Measurements from ENCODE around the gene C9orf43. TPM values are rescaled to one million over a fixed set of nuclear protein-coding genes. Genes with fewer than 3 reads are reported as not detected.

The C9orf43 gene
- total and polyA plus RNA-seq, 12 donors = 0.65 to 5.1 (median 1.8) TPM

GRCh38 chr9:113397203-113397631, 13.3 kb upstream of the C9orf43 start:
- Histone ChIP-seq H3K27ac (peak overlapping the region in 3 of 5 donors; percentile 17 to 82 (median 75)), H3K36me3 (replicated peaks in 1 of 2) (peaks cover 0 to 13% of the 10 kb centered on the region in 2 donors), H3K27me3 (no peaks in the 10 kb centered on the region), H3K4me3 (no peak overlapping the region), H3K4me1 (replicated peaks in 1 of 2) (peaks cover 21 to 54% of the 10 kb centered on the region in 2 donors), H3K9me3 (replicated peaks in 1 of 3) (no peaks in the 10 kb centered on the region)
- intact Hi-C loops (cut with DNase I) = no loop called here
- peak in 1 of 7 donors; percentile 43 for DNase-seq
- TF ChIP-seq POLR2A (IDR thresholded peaks at IDR 0.05) = no peak
- TF ChIP-seq, protein P1, sequence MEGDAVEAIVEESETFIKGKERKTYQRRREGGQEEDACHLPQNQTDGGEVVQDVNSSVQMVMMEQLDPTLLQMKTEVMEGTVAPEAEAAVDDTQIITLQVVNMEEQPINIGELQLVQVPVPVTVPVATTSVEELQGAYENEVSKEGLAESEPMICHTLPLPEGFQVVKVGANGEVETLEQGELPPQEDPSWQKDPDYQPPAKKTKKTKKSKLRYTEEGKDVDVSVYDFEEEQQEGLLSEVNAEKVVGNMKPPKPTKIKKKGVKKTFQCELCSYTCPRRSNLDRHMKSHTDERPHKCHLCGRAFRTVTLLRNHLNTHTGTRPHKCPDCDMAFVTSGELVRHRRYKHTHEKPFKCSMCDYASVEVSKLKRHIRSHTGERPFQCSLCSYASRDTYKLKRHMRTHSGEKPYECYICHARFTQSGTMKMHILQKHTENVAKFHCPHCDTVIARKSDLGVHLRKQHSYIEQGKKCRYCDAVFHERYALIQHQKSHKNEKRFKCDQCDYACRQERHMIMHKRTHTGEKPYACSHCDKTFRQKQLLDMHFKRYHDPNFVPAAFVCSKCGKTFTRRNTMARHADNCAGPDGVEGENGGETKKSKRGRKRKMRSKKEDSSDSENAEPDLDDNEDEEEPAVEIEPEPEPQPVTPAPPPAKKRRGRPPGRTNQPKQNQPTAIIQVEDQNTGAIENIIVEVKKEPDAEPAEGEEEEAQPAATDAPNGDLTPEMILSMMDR (IDR thresholded peaks at IDR 0.05) = no peak
- WGBS, 4 donors = 58 to 77% (median 65%) methylated on average over 3 of the region's 3 CpGs

DNA sequence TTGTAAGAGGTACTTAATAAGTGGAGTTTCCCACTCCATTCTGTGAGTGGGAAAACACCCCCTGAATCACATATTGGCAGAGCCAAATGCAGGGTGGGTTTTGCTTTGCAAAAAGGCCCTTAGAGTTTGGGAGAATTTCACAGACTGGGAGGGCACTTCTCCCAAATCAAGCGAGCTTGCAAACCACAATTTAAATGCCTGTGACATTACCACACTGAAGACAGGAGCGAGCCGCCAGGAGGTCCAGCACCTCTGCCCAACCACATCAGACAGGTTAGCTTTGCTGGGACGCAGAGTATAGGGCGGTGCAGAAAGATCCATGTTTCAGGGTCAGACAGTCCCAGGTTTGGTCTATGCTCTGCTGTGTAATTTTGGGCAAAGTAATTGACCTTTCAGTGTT, 11.8 kb upstream of the C9orf43 start:
- TF ChIP-seq POLR2A (IDR thresholded peaks at IDR 0.05) = peak in 1 of 2 donors; percentile 18
- TF ChIP-seq, protein P1 (IDR thresholded peaks at IDR 0.05) = no peak
- 51 to 63% (median 55%) methylated on average over 5 of the region's 5 CpGs for WGBS, 4 donors
- Histone ChIP-seq H3K4me3 (peak overlapping the region in 1 of 4 donors; percentile 56), H3K9me3 (replicated peaks in 1 of 3) (no peaks in the 10 kb centered on the region), H3K27me3 (no peaks in the 10 kb centered on the region), H3K36me3 (replicated peaks in 1 of 2) (peaks cover 0 to 5% of the 10 kb centered on the region in 2 donors), H3K4me1 (replicated peaks in 1 of 2) (peaks cover 21 to 54% of the 10 kb centered on the region in 2 donors), H3K27ac (peak overlapping the region; percentile 17 to 82 (median 67))
- no peak for DNase-seq
- intact Hi-C loops (cut with DNase I) = no loop called here

DNA sequence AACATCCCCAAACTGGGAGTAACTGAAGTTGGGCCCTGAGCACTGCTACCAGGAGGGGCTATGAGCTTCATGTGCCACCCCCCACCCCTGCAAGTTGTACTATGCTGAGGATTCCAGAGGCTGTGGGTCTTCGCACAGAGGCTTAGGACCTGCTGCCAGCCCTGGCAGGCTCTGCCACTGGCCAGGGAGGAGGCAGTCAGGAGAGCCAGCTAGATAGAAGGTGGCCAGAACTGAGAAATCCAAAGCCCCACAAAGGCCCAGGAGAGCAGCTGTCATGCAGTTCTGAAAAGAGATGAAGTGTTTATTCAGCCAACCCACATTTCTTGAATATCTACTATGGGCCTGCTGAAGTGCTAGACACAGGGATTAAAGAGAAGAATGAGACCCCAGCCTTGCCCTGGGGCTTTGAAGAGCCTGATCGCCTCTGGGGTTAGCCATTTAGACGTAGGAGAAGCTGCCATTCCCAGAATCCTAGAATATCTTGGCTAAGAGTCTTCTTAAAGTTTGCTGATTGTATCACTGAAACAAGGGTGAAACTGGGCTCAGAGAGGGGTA, 10.8 kb upstream of the C9orf43 start:
- Histone ChIP-seq H3K27ac (peak overlapping the region in 4 of 5 donors; percentile 11 to 82 (median 71)), H3K36me3 (replicated peaks in 1 of 2) (peaks cover 0 to 5% of the 10 kb centered on the region in 2 donors), H3K9me3 (replicated peaks in 1 of 3) (no peaks in the 10 kb centered on the region), H3K4me1 (replicated peaks in 1 of 2) (peaks cover 21 to 54% of the 10 kb centered on the region in 2 donors), H3K4me3 (peak overlapping the region in 2 of 4 donors; percentile 8 to 56), H3K27me3 (no peaks in the 10 kb centered on the region)
- 57 to 75% (median 61%) methylated on average over 2 to 3 of the region's 3 CpGs for whole genome bisulfite sequencing, 4 donors
- peak in 1 of 2 donors; percentile 32 for TF ChIP-seq POLR2A (IDR thresholded peaks at IDR 0.05)
- TF ChIP-seq, protein P1 (IDR thresholded peaks at IDR 0.05) = no peak
- DNase-seq = no peak
- intact Hi-C loops (cut with DNase I) = loop anchor here in 1 of 2 donors (10.0 kb wide), 1 partner anchor 95 kb away; the partner anchor contains the start of gene RNF183

- Histone ChIP-seq H3K9me3 (replicated peaks in 1 of 3) (no peaks in the 10 kb centered on the region), H3K27ac (peak within 1 kb of the TSS in 4 of 5 donors; percentile 52 to 82 (median 71)), H3K4me3 (peak within 1 kb of the TSS; percentile 42 to 81 (median 51)), H3K4me1 (replicated peaks in 1 of 2) (peaks cover 14 to 47% of the 10 kb centered on the region in 2 donors), H3K36me3 (replicated peaks in 1 of 2) (peaks cover 0 to 5% of the 10 kb centered on the region in 2 donors), H3K27me3 (no peaks in the 10 kb centered on the region)
- 2 to 7% (median 4%) methylated on average over 13 to 50 of the region's 50 CpGs for WGBS, 4 donors
- TF ChIP-seq, protein P1 (IDR thresholded peaks at IDR 0.05) = peak; percentile 87 to 97 (median 93)
- peak; percentile 64 to 87 for TF ChIP-seq POLR2A (IDR thresholded peaks at IDR 0.05)
- intact Hi-C loops (cut with DNase I) = loop anchor here in 1 of 2 donors (10.0 kb wide), 1 partner anchor 96 kb away; the partner anchor contains the start of gene RNF183
- peak; percentile 98 to 100 (median 99) for DNase-seq
Measured at GRCh38 chr9:113401027-113401792, 9.3 kb upstream of the C9orf43 start, which contains the start of gene ALAD. Gene ALAD, minus strand, starts transcription at chr9:113401284. Its CDS starts 7,725 bp downstream, at chr9:113393559.
